WTC11 (cell line): ENCODE data around the gene ELOB.

Source experiments
- ATF1 ChIP-seq: sonication (generic); formaldehyde crosslinking; IDR thresholded peaks from 2 replicates; pipeline ENCODE4 v1.8.1; 2023; ENCODE audit warnings: mild to moderate bottlenecking, moderate library complexity, missing genetic modification reagents
- FOXK1 ChIP-seq: sonication (generic); formaldehyde crosslinking; IDR thresholded peaks from 2 replicates; pipeline ENCODE4 v1.8.0; 2022; ENCODE audit warnings: mild to moderate bottlenecking, moderate library complexity, missing genetic modification reagents
- GABPB1 ChIP-seq: sonication (generic); formaldehyde crosslinking; IDR thresholded peaks from 2 replicates; pipeline ENCODE4 v1.8.1; 2023; ENCODE audit warnings: mild to moderate bottlenecking, missing genetic modification reagents
- JUN ChIP-seq: sonication (generic); formaldehyde crosslinking; IDR thresholded peaks from 2 replicates; pipeline ENCODE4 v1.8.0; 2023; ENCODE audit warnings: mild to moderate bottlenecking, missing genetic modification reagents
- NR3C1 ChIP-seq: sonication (generic); formaldehyde crosslinking; conservative IDR thresholded peaks from 2 replicates; pipeline ENCODE4 v1.8.1; 2023; ENCODE audit warnings: low read depth, mild to moderate bottlenecking, missing genetic modification reagents
- SP1 ChIP-seq: sonication (generic); formaldehyde crosslinking; conservative IDR thresholded peaks from 2 replicates; pipeline ENCODE4 v1.8.1; 2022; ENCODE audit warnings: missing genetic modification reagents
- TF ChIP-seq, protein P1 (sequence below): sonication (generic); formaldehyde crosslinking; IDR thresholded peaks from 2 replicates; pipeline ENCODE4 v1.8.0; 2022; ENCODE audit warnings: mild to moderate bottlenecking, missing genetic modification reagents
- TF ChIP-seq, protein P2 (sequence below): fragments of 200-600 bp; IDR thresholded peaks from 2 replicates; pipeline ENCODE4 v1.8.0; 2022; ENCODE audit warnings: antibody characterized with exemption

DNA sequence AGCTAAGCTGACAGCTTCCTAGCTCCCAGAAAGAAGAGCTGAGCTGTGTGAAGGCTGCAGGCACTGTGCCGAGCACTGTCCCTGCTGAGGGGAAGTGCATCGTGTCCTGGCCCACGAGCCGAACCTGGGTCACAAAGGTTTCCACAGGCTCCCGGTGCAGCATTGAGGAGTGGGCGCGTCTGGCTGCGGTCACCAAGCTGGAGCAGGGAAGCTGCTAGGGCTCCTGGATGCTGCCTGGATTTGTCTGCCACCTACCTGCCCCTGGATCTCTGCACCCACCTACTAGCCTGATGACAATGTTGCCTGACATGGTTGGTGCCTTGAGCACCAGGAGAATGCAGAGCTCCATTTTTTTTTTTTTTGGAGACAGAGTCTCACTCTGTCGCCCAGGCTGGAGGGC, 31.1 kb downstream of the ELOB start:
- TF ChIP-seq, protein P1, sequence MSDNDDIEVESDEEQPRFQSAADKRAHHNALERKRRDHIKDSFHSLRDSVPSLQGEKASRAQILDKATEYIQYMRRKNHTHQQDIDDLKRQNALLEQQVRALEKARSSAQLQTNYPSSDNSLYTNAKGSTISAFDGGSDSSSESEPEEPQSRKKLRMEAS (CRISPR knock-in tag), result no peak
- TF ChIP-seq ATF1, result no peak
- TF ChIP-seq, protein P2, sequence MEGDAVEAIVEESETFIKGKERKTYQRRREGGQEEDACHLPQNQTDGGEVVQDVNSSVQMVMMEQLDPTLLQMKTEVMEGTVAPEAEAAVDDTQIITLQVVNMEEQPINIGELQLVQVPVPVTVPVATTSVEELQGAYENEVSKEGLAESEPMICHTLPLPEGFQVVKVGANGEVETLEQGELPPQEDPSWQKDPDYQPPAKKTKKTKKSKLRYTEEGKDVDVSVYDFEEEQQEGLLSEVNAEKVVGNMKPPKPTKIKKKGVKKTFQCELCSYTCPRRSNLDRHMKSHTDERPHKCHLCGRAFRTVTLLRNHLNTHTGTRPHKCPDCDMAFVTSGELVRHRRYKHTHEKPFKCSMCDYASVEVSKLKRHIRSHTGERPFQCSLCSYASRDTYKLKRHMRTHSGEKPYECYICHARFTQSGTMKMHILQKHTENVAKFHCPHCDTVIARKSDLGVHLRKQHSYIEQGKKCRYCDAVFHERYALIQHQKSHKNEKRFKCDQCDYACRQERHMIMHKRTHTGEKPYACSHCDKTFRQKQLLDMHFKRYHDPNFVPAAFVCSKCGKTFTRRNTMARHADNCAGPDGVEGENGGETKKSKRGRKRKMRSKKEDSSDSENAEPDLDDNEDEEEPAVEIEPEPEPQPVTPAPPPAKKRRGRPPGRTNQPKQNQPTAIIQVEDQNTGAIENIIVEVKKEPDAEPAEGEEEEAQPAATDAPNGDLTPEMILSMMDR, result no peak
- TF ChIP-seq NR3C1, result no peak
- TF ChIP-seq JUN (CRISPR knock-in tag), result no peak
- no peak for TF ChIP-seq GABPB1
- TF ChIP-seq FOXK1 (CRISPR knock-in tag), result no peak
- TF ChIP-seq SP1 (CRISPR knock-in tag), result no peak
